Spleen (tissue), 11 donors: ENCODE results near the gene TPPP3. TPM values are rescaled to one million over a fixed set of nuclear protein-coding genes. Genes with fewer than 3 reads are reported as not detected.

Experiments used
- DNase-seq: peaks from one replicate; pipeline ENCODE4 v3.0.0-alpha.2; 2020
- H3K27ac ChIP-seq, 8 donors: fragments of 200-600 bp; sonication (generic) in 7 of 8; 1 replicate in 4 of 8; 2 replicates in 4 of 8; pipeline versions ENCODE4 v1.5.0 to v1.8.0; 2016 to 2021; ENCODE audit warnings: inconsistent platforms in 4 of 8, mild to moderate bottlenecking in 4 of 8, moderate library complexity in 1 of 8
- H3K27me3 ChIP-seq, 7 donors: fragments of 200-600 bp; sonication (generic) in 6 of 7; replicated peaks in 1 of 7; 1 replicate in 4 of 7; 2 replicates in 3 of 7; pipeline versions ENCODE4 v1.5.0 to v1.8.0; 2016 to 2021; ENCODE audit warnings: inconsistent platforms in 3 of 7, mild to moderate bottlenecking in 1 of 7
- H3K36me3 ChIP-seq, 6 donors: fragments of 200-600 bp; sonication (generic) in 5 of 6; 1 replicate in 4 of 6; 2 replicates in 2 of 6; pipeline versions ENCODE4 v1.5.0 to v1.8.0; 2016 to 2021; ENCODE audit warnings: inconsistent platforms in 2 of 6
- H3K4me1 ChIP-seq, 6 donors: fragments of 200-600 bp; sonication (generic) in 5 of 6; 1 replicate in 3 of 6; 2 replicates in 3 of 6; pipeline versions ENCODE4 v1.5.0 to v1.8.0; 2016 to 2021; ENCODE audit warnings: inconsistent platforms in 3 of 6
- H3K4me3 ChIP-seq, 8 donors: fragments of 200-600 bp; sonication (generic) in 7 of 8; 1 replicate in 4 of 8; 2 replicates in 4 of 8; pipeline versions ENCODE4 v1.5.0 to v1.8.0; 2016 to 2021; ENCODE audit warnings: inconsistent platforms in 4 of 8, mild to moderate bottlenecking in 4 of 8, moderate library complexity in 2 of 8
- H3K9me3 ChIP-seq, 8 donors: fragments of 200-600 bp; sonication (generic) in 7 of 8; 1 replicate in 4 of 8; 2 replicates in 4 of 8; pipeline versions ENCODE4 v1.5.0 to v1.8.0; 2016 to 2021; ENCODE audit warnings: inconsistent platforms in 4 of 8
- POLR2A ChIP-seq, 3 donors: fragments of 450-650 bp; IDR thresholded peaks; one replicate each; pipeline ENCODE4 v1.5.1; 2017; ENCODE audit warnings: antibody characterized with exemption in 3 of 3, mild to moderate bottlenecking in 1 of 3
- POLR2AphosphoS5 ChIP-seq, 3 donors: sonication (generic); formaldehyde crosslinking; IDR thresholded peaks; one replicate each; pipeline ENCODE4 v1.5.1; 2017; ENCODE audit warnings: antibody characterized with exemption in 3 of 3
- WGBS, 5 donors: extraction: QIAGEN DNeasy Blood & Tissue Kit in 3 of 5; methylation state at CpG; one replicate each; pipeline versions ENCODE4 v1.1.5 to v1.1.7; 2013 to 2018; 5-methylcytosine and 5-hydroxymethylcytosine counted together
- intact Hi-C: fragments of 100-400 bp; cut with DNase I; formaldehyde crosslinking; loops from one replicate; pipeline ENCODE4 v1.15.0; 2023; ENCODE audit warnings: low total_unique reads
- polyA plus RNA-seq, 3 donors: library from polyadenylated mRNA; stranded (reverse); fragments of 200-250 nt; gene quantifications; one replicate each; pipeline ENCODE4 v1.2.1, GENCODE V29; 2013
- total RNA-seq, 7 donors: library from RNA; depleted of rRNA in 3 of 7; stranded (reverse); fragments of >200 nt in 3 of 7; fragmentation: NEBNext Ultra II Directional in 4 of 7; extraction: Animal tissue kit (Norgen Biotek cat#: 25700) in 4 of 7; gene quantifications; one replicate each; pipeline versions ENCODE4 v1.1.0 to v1.2.1, GENCODE V29; 2016 to 2021
- TF ChIP-seq, protein P1 (sequence below), 11 experiments: fragments of 200-600 bp in 7 of 11; fragments of 450-650 bp in 4 of 11; sonication (generic) in 4 of 11; IDR thresholded peaks in 8 of 11; conservative IDR thresholded peaks in 3 of 11; 1 replicate in 7 of 11; 2 replicates in 4 of 11; pipeline versions ENCODE4 v1.4.0 to v1.8.0; 2016 to 2021; ENCODE audit warnings: antibody characterized with exemption in 11 of 11, inconsistent platforms in 4 of 11, mild to moderate bottlenecking in 1 of 11
- donor health status: healthy with polysubstance abuse.
- donor health status: DM: no; HTN: no; CAD: no; lungs with moderate emphysema.
- donor health status: DM: no; HTN: no; CAD: no.
- donor health status: Bipolar disorder and iron deficiency.
- donor health status: healthy.
- donor health status: DM: no; HTN: no; CAD: no.
- donor health status: DM: yes; HTN: yes; CAD: no.

TPPP3 gene
- total and polyA plus RNA-seq, 10 donors = 2.5 to 13.9 (median 8.6) TPM

DNA sequence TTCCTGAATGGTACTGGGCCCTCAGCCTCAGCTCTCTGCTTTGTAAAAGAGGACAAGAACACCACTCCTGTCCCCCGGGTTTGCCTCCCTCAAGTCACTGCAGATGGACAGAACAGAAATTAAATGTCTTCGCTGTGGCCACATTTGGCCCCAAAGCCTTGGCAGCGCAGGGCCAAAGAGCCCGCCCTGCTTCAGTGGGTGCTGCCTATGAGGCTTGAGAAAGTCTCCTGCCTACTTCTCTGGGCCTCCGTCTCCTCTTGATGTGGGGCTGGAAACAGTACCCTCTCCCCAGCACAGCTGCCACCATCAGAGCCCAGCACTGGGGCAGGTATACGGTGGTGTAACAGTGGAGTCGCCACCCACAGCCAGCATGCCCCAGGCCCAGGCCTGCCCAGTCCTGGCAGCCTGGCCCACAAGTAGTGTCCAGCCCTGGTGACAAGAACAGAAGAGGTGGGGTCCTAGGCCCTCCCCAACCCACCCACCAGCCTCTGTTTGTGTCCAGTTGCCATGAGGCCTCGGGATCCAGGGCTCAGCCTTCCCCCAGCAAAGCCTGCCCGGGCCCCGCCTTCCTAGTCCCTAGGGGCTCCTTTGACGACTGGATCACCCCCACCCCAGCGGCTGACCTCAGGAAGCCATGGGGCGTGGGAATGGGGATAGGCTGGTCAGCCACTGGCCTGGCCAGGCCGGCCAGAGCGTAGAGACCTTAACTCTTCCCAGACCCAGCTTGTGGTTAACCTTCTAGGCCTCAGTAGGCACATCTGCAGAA lies 3.9 kb upstream of the TPPP3 start:
- H3K27ac ChIP-seq = peak overlapping the region in 3 of 8 donors; percentile 6 to 56 (median 40)
- DNase-seq = peak; percentile 47
- 76 to 82% (median 79%) methylated on average over 10 to 15 of the region's 15 CpGs for WGBS, 5 donors
- no peaks in the 10 kb centered on the region for H3K9me3 ChIP-seq
- H3K4me3 ChIP-seq = no peak overlapping the region
- TF ChIP-seq POLR2A (IDR thresholded peaks at IDR 0.05) (no peak), POLR2AphosphoS5 (IDR thresholded peaks at IDR 0.05) (no peak)
- TF ChIP-seq, protein P1, sequence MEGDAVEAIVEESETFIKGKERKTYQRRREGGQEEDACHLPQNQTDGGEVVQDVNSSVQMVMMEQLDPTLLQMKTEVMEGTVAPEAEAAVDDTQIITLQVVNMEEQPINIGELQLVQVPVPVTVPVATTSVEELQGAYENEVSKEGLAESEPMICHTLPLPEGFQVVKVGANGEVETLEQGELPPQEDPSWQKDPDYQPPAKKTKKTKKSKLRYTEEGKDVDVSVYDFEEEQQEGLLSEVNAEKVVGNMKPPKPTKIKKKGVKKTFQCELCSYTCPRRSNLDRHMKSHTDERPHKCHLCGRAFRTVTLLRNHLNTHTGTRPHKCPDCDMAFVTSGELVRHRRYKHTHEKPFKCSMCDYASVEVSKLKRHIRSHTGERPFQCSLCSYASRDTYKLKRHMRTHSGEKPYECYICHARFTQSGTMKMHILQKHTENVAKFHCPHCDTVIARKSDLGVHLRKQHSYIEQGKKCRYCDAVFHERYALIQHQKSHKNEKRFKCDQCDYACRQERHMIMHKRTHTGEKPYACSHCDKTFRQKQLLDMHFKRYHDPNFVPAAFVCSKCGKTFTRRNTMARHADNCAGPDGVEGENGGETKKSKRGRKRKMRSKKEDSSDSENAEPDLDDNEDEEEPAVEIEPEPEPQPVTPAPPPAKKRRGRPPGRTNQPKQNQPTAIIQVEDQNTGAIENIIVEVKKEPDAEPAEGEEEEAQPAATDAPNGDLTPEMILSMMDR (IDR thresholded peaks at IDR 0.05 in 8 of 11, conservative IDR thresholded peaks at IDR 0.05 in 3 of 11) = no peak
- H3K27me3 ChIP-seq = peaks cover 0 to 58% (median 19%) of the 10 kb centered on the region in 7 donors
- intact Hi-C loops = no loop called here
- no peaks in the 10 kb centered on the region for H3K36me3 ChIP-seq
- peaks cover 31 to 73% (median 54%) of the 10 kb centered on the region in 6 donors for H3K4me1 ChIP-seq

DNA sequence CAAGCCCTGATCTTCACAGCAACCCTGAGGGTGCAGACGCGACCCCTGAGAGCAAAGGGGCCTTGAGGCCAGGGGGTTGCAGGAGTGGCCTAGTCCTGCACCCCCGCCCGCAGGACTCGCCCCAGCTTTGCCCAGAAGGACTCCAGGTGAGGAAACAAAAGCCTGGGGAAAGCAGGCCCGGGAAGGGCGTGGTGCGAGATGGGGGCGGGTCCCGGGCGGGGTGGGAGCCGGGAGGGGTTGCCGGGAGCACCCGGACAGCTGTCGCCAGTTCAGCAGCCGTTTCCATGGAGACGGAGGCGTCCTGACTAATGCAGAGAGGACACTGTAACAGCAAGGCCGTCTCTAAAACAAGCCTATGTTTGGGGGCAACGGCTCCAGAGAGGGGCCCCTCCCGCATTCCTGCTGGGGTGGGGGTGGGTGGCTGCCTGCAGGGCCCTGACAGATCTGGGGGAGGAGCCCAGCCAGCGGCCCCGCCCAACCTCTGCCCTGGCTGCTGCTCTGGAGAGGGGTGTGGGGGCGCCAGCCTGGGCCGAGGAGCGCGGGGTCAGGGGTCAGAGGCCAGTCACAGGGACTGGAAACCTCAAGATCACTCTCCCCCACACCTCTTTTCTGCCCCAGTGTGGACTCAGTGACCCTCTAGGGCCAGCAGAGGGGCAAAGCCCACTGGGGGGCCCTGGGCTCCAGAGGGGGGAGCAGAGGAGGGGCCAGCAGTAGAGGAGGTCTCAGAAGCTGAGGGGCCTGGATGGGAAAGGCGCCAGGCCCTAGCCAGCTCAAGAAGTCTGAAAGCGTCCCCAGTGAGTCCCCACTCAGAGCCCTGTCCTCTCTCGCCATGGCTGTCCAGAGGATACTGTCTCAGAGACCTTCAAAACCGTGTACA lies 3.1 kb upstream of the TPPP3 start:
- H3K4me3 ChIP-seq = no peak overlapping the region
- peak in 2 of 3 donors; percentile 33 to 48 for TF ChIP-seq POLR2AphosphoS5 (IDR thresholded peaks at IDR 0.05)
- TF ChIP-seq, protein P1 (IDR thresholded peaks at IDR 0.05 in 8 of 11, conservative IDR thresholded peaks at IDR 0.05 in 3 of 11) = no peak
- peak; percentile 74 for DNase-seq
- H3K27me3 ChIP-seq = peaks cover 0 to 60% (median 19%) of the 10 kb centered on the region in 7 donors
- H3K4me1 ChIP-seq = peaks cover 31 to 81% (median 56%) of the 10 kb centered on the region in 6 donors
- intact Hi-C loops = no loop called here
- no peaks in the 10 kb centered on the region for H3K36me3 ChIP-seq
- no peaks in the 10 kb centered on the region for H3K9me3 ChIP-seq
- H3K27ac ChIP-seq = peak overlapping the region in 4 of 8 donors; percentile 6 to 69 (median 34)
- 55 to 81% (median 62%) methylated on average over 23 to 31 of the region's 31 CpGs for WGBS, 5 donors

DNA sequence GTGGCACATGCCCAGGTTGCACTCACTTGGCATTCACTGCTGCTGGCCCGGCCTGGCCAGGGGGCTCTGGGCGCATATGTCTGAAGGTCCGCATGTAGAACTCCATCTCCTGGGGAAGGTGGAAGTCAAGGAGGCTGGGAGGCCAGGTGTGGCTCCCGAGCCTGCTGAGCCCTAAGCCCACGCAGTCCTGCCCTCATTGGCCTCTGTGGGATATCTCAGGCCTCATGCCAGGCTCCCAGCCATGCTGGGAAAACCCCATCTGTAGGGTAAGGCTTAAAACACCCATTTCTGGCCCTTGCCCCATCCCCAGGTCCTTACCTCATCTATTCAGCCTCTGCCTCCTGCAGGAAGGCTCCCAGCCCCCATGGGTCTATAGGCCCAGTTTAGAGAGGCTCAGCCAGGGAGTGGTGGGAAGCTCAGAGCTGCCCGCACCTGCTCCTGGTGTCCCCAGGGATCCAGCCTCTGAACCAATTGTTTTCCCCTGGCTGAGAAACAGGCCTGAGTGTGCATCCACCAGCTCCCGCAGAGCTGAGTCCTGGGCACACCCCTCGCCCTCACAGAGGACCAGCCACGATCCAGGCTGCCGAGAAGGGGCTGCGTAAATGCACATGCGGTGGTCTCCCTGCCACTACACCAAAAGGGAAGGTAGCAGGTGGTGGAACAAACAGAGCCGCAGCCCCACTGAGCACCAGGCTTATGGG lies 2.3 kb upstream of the TPPP3 start:
- H3K27ac ChIP-seq = peak overlapping the region in 3 of 8 donors; percentile 14 to 69 (median 61)
- no peaks in the 10 kb centered on the region for H3K36me3 ChIP-seq
- H3K9me3 ChIP-seq = no peaks in the 10 kb centered on the region
- DNase-seq = peak; percentile 70
- intact Hi-C loops = no loop called here
- H3K4me3 ChIP-seq = no peak overlapping the region
- 82 to 89% (median 85%) methylated on average over 5 to 13 of the region's 13 CpGs for WGBS, 5 donors
- TF ChIP-seq POLR2AphosphoS5 (IDR thresholded peaks at IDR 0.05) (no peak), POLR2A (IDR thresholded peaks at IDR 0.05) (no peak)
- TF ChIP-seq, protein P1 (IDR thresholded peaks at IDR 0.05 in 8 of 11, conservative IDR thresholded peaks at IDR 0.05 in 3 of 11) = no peak
- H3K4me1 ChIP-seq = peaks cover 31 to 89% (median 62%) of the 10 kb centered on the region in 6 donors
- peaks cover 0 to 60% (median 19%) of the 10 kb centered on the region in 7 donors for H3K27me3 ChIP-seq
